GM10248 (cell line): Measurements from ENCODE around the gene HSD17B10.

Source experiments
- CTCF ChIA-PET: fragments of 300-600 bp; sonication (Branson Sonifier 250); formaldehyde crosslinking; extraction: SDS; loops from one replicate; lab custom pipeline; 2021; ENCODE audit warnings: antibody characterized with exemption; lab: Yijun Ruan, JAX
- POLR2A ChIA-PET: fragments of 350-650 bp; sonication (Branson Sonifier 250); formaldehyde crosslinking; extraction: SDS; loops from one replicate; lab custom pipeline; 2020; ENCODE audit warnings: antibody characterized with exemption; lab: Yijun Ruan, JAX
- DNase-seq: peaks from one replicate; pipeline ENCODE4 v3.0.0; 2012; ENCODE audit errors: extremely low spot score
- TF ChIP-seq, protein P1 (sequence below): IDR thresholded peaks from 2 replicates; pipeline ENCODE4 v1.5.1; 2012; ENCODE audit warnings: mild to moderate bottlenecking, low read depth; ENCODE audit errors: extremely low read depth, missing control alignments, control extremely low read depth

The HSD17B10 gene

DNA sequence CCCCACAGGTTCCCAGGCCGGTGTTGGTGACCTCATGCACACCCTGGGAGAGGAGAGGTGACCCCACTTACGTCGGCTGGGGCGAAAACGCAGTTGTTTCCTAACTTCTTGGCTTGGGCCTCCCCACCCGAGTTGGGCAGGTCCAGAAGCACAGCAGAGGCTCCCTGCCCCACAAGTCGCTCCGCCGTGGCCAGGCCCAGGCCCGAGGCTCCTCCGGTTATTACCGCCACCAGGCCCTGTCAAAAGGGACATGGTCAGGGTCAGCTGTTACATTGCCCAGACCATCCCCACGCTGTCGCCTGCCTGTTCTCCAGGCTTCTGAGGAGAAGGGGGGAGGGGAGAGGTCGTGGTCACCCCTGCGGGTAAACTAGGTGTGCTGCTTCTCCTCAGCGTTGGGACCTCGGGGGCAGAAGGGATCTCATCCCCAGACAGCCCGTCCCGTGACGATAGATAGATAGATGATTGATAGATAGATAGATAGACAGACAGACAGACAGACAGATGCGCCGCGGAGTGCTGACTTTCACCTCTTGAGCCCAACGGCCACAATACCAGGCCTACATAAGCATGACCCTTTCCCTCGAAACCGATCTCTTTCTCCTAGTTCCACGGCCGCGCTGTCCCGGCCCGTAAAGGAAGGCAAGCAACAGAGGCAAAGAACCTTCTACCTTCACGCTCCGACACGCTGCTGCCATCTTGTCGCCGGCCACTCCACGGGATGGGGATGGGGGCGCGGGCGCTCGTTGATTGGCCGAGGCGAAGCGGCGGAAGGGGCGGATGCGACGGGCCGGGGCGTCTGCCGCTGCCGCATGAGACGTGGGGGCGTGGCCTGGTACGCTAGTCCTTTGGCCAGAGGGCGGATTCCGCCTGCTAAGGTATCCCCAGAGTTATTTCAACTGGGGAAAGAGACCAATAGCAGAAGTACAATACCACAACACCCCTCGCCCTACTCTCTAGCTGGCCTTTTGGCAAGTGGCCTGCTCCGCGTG, at the start of gene HSD17B10:
Gene HSD17B10 (minus strand): TSS at position 720 of the 989 bp plus-strand sequence. CDS start 25 bp downstream, at position 695.
- ChIA-PET CTCF (interaction anchor here (3.5 to 3.9 kb wide), 2 partner anchors 12 to 115 kb away, joined by 12 to 30 read pairs; no protein-coding TSS in a partner anchor), POLR2A (no interaction called here)
- TF ChIP-seq, protein P1, sequence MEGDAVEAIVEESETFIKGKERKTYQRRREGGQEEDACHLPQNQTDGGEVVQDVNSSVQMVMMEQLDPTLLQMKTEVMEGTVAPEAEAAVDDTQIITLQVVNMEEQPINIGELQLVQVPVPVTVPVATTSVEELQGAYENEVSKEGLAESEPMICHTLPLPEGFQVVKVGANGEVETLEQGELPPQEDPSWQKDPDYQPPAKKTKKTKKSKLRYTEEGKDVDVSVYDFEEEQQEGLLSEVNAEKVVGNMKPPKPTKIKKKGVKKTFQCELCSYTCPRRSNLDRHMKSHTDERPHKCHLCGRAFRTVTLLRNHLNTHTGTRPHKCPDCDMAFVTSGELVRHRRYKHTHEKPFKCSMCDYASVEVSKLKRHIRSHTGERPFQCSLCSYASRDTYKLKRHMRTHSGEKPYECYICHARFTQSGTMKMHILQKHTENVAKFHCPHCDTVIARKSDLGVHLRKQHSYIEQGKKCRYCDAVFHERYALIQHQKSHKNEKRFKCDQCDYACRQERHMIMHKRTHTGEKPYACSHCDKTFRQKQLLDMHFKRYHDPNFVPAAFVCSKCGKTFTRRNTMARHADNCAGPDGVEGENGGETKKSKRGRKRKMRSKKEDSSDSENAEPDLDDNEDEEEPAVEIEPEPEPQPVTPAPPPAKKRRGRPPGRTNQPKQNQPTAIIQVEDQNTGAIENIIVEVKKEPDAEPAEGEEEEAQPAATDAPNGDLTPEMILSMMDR = no peak
- DNase-seq = peak; percentile 86

DNA sequence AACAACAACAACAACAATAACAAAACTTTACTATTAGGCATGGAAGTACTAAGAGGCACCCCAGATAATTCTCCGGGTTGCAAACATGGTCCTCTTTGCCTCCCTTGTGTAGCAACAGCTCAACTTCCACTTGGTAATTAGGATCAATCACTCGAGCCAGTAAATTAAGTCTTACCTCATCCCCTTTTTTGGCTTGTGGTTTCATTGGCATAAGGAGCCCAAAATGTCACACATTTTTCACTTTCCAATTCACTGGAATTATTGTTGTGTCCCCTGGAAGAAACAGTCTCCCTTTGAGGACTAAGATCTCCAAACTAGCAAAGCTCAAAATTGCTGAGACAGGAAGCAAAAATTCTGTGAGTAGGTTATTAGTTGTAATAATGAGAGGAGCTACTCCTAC, 49.2 kb upstream of the HSD17B10 start:
- TF ChIP-seq, protein P1 = no peak
- no peak for DNase-seq
- POLR2A ChIA-PET = no interaction called here
- CTCF ChIA-PET = interaction anchor here (1.1 kb wide), 1 partner anchor 171 kb away, joined by 8 read pairs; no protein-coding TSS in a partner anchor

DNA sequence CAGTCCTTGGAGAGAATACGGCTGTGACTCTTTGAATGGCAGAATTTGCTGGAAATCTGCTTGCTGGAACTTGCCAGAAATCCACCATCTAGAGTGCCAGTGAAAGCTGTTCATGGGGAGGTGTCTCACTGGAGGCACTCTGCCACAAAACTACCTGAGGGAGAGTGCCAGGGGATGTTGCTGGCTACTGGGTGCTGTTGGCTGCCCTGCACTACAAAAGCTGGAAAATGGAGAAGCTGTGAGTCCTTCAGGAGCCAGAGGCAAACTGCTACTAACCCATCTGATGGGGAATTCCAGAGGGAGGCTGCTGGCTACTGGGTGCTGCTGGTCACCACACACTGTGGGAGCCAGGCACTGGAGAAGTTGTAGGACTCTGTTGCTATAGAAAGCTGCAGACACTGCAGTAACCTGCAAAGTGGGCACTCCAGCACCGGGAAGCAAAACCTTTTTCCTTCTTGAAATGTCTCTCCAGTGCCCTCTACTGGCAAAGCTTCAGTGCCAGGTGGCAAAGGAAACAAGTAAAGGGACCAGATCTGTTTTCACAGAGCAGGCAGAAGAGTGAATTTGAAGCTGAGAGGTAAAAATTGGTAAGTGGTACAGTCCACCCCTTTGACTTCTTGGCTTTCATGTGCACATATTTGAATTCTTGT, 47.8 kb upstream of the HSD17B10 start:
- POLR2A ChIA-PET = no interaction called here
- CTCF ChIA-PET = interaction anchor here (0.7 to 2.9 kb wide), 22 partner anchors 8 to 1519 kb away, joined by 3 to 30 read pairs (median 6); partner anchors contain the start of gene APEX2
- TF ChIP-seq, protein P1 = peak; percentile 47
- peak; percentile 40 for DNase-seq

- ChIA-PET CTCF (interaction anchor here (1.5 to 2.9 kb wide), 10 partner anchors 9 to 197 kb away, joined by 6 to 30 read pairs (median 10); no protein-coding TSS in a partner anchor), POLR2A (no interaction called here)
- TF ChIP-seq, protein P1 = no peak
- DNase-seq = no peak
Observed at GRCh38 chrX:53481093-53481492, 46.9 kb upstream of the HSD17B10 start.

DNA sequence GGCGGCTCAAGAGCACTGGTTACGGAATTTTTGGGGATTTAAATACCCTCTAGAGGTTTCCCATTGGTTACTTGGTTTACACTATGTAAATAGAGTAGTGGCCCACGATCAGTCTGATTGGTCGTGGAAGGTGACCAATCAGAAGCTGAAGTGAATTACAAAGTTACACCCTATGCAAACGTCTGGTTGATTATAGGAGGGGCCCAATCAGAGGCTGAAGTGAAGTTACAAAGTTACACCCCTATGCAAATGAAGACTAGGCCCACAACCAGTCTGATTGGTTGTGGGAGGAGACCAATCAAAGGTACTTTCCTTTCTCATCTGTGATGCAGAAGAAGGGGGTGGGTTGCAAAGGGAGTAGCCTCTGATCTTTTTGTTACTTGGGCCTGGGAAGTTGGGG, 45.1 kb upstream of the HSD17B10 start:
- TF ChIP-seq, protein P1 = no peak
- ChIA-PET POLR2A (no interaction called here), CTCF (no interaction called here)
- DNase-seq = no peak

- CTCF ChIA-PET = interaction anchor here (1.3 kb wide), 1 partner anchor 159 kb away, joined by 3 read pairs; no protein-coding TSS in a partner anchor
- TF ChIP-seq, protein P1 = no peak
- POLR2A ChIA-PET = no interaction called here
- DNase-seq = no peak
Observed at GRCh38 chrX:53476371-53476770, 42.2 kb upstream of the HSD17B10 start.
